KMS-11 (cell line): ENCODE results near the gene GNS.

Experiments used
- H2AFZ ChIP-seq: fragments of 200-600 bp; sonication (generic); 2 replicates; pipeline ENCODE4 v1.6.1; 2016; ENCODE audit warnings: antibody characterized with exemption, mixed run types, low read depth
- H3K27ac ChIP-seq: fragments of 200-600 bp; sonication (generic); 2 replicates; pipeline ENCODE4 v1.6.1; 2016; ENCODE audit warnings: mild to moderate bottlenecking, mixed run types
- H3K27me3 ChIP-seq: fragments of 200-600 bp; sonication (generic); 2 replicates; pipeline ENCODE4 v1.6.1; 2017; ENCODE audit warnings: mild to moderate bottlenecking, low read depth, mixed run types, moderate library complexity; ENCODE audit not compliant: insufficient read depth
- H3K36me3 ChIP-seq: fragments of 200-600 bp; sonication (generic); 2 replicates; pipeline ENCODE4 v1.6.1; 2017; ENCODE audit warnings: mild to moderate bottlenecking, mixed run types; ENCODE audit not compliant: insufficient read depth
- H3K4me1 ChIP-seq: fragments of 200-600 bp; sonication (generic); 2 replicates; pipeline ENCODE4 v1.6.1; 2016; ENCODE audit warnings: mild to moderate bottlenecking, low read depth, mixed run types; ENCODE audit not compliant: poor library complexity, severe bottlenecking
- H3K4me2 ChIP-seq: fragments of 200-600 bp; sonication (generic); 2 replicates; pipeline ENCODE4 v1.7.0; 2016; ENCODE audit warnings: mild to moderate bottlenecking, mixed run types
- H3K4me3 ChIP-seq: fragments of 200-600 bp; sonication (generic); IDR thresholded peaks from 2 replicates; pipeline ENCODE4 v1.6.1; 2017; ENCODE audit warnings: low read depth, low read length, mixed read lengths; ENCODE audit not compliant: insufficient read depth
- H3K79me2 ChIP-seq: fragments of 200-600 bp; sonication (generic); 2 replicates; pipeline ENCODE4 v1.6.1; 2016; ENCODE audit warnings: low read depth, mixed run types; ENCODE audit not compliant: insufficient read depth
- H3K9ac ChIP-seq: fragments of 200-600 bp; sonication (generic); 2 replicates; pipeline ENCODE4 v1.6.1; 2016; ENCODE audit warnings: mild to moderate bottlenecking, mixed run types
- H4K20me1 ChIP-seq: fragments of 200-600 bp; sonication (generic); 2 replicates; pipeline ENCODE4 v1.6.1; 2016; ENCODE audit warnings: mild to moderate bottlenecking, mixed run types; ENCODE audit not compliant: insufficient read depth
- TF ChIP-seq, protein P1 (sequence below): fragments of 200-600 bp; sonication (generic); conservative IDR thresholded peaks from 2 replicates; pipeline ENCODE4 v1.6.1; 2017; ENCODE audit warnings: low read depth, mild to moderate bottlenecking, antibody characterized with exemption, low read length, moderate library complexity, mixed read lengths

GNS gene

DNA sequence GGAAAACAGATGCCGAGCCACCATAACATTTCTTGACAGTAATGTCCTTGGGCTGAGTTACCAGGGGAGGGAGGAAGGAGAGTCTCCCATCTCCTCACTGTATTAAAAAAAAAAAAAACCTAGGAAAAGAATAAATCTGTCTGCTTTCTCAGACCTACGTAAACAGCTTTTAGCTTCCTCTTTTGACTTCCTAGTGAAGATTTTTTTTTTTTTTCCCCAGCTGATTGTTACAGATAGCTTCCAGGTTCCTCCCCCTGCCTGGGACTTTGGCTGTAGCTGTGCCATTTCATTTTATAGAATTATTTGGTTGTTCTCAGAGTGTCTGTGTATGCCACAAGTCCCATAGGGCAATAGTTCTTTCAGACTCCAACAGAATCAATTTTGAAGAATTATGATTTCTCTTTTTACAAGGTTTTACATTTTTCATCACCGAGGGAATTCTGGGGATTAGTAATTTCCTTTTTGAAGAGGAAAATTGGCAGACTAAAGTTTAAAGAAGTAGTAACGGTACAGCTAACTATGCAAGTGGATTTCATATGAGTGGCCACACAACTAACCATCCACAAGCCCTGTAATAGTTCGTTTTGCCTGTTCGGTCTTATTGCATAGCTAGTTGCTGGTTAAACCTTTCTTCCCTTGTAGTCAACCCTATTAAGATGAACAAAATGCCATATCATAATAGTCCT is 23.1 kb upstream of the GNS start:
- H3K4me3 ChIP-seq, result no peak overlapping the region
- peak overlapping the region; percentile 32; the same call in 1 of the 2 replicates for H3K4me2 ChIP-seq
- H3K27me3 ChIP-seq, result peaks cover 9% of the 10 kb centered on the region; the same call in 1 of the 2 replicates
- H3K79me2 ChIP-seq, result no peaks in the 10 kb centered on the region; the same call in 1 of the 2 replicates
- no peaks in the 10 kb centered on the region for H3K36me3 ChIP-seq
- H4K20me1 ChIP-seq, result no peaks in the 10 kb centered on the region
- no peak overlapping the region for H3K27ac ChIP-seq
- no peak overlapping the region for H2AFZ ChIP-seq
- H3K4me1 ChIP-seq, result peaks cover 7% of the 10 kb centered on the region
- no peak overlapping the region for H3K9ac ChIP-seq
- TF ChIP-seq, protein P1, sequence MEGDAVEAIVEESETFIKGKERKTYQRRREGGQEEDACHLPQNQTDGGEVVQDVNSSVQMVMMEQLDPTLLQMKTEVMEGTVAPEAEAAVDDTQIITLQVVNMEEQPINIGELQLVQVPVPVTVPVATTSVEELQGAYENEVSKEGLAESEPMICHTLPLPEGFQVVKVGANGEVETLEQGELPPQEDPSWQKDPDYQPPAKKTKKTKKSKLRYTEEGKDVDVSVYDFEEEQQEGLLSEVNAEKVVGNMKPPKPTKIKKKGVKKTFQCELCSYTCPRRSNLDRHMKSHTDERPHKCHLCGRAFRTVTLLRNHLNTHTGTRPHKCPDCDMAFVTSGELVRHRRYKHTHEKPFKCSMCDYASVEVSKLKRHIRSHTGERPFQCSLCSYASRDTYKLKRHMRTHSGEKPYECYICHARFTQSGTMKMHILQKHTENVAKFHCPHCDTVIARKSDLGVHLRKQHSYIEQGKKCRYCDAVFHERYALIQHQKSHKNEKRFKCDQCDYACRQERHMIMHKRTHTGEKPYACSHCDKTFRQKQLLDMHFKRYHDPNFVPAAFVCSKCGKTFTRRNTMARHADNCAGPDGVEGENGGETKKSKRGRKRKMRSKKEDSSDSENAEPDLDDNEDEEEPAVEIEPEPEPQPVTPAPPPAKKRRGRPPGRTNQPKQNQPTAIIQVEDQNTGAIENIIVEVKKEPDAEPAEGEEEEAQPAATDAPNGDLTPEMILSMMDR, result no peak

DNA sequence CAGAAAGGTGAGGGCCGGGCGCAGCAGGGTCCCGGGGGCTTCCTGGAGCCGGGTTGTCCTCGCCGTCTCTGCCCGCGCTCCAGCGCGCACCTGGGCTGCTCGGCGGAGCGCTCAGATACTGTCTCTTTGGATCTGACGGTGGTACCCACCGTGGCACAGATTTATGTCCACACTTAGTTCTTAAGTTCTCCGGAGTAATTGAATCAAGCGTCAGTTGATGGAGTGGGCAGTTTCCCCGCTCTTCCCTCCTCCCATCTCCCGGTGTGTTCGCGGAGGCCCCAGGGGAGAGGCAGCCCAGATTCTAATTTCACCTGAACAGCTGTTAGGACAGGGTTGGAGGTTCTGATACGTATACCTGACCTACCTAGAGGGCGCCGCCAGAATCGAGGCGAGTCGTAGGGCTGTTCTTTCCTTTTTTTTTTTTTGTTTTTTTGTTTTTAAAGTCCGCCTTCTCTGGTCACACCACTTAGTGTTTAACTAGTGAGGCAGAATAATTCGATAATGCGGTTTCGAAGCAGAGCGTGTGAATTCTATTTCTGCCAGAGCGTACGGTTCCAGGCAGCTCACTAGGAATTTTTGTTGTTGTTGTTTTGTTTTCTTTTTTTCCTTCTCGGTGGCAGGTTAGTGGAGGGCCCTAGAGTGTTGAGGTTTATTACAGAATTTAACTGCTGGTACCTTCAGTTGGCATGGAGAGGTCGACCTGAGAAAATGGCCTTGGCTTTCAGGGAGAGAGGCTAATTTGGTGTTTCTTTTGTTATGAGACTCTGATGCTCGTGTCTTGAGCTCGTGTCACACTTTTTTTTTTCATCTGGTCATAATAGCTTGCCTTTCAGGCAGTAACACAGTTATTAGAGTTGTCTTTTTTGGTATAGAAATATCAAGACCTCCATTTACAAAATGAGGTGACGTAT is 22.3 kb upstream of the GNS start:
- H3K4me1 ChIP-seq, result peaks cover 7% of the 10 kb centered on the region
- peak overlapping the region; percentile 85 for H2AFZ ChIP-seq
- H3K4me2 ChIP-seq, result peak overlapping the region; percentile 32
- H3K9ac ChIP-seq, result peak overlapping the region; percentile 59; the same call in 1 of the 2 replicates
- no peak overlapping the region for H3K4me3 ChIP-seq
- peaks cover 9% of the 10 kb centered on the region; the same call in 1 of the 2 replicates for H3K27me3 ChIP-seq
- TF ChIP-seq, protein P1, result 0 out of 2 replicates have a peak, but pooled peaks have one; percentile 21
- no peaks in the 10 kb centered on the region; the same call in 1 of the 2 replicates for H3K79me2 ChIP-seq
- no peaks in the 10 kb centered on the region for H3K36me3 ChIP-seq
- H4K20me1 ChIP-seq, result no peaks in the 10 kb centered on the region
- no peak overlapping the region for H3K27ac ChIP-seq

DNA sequence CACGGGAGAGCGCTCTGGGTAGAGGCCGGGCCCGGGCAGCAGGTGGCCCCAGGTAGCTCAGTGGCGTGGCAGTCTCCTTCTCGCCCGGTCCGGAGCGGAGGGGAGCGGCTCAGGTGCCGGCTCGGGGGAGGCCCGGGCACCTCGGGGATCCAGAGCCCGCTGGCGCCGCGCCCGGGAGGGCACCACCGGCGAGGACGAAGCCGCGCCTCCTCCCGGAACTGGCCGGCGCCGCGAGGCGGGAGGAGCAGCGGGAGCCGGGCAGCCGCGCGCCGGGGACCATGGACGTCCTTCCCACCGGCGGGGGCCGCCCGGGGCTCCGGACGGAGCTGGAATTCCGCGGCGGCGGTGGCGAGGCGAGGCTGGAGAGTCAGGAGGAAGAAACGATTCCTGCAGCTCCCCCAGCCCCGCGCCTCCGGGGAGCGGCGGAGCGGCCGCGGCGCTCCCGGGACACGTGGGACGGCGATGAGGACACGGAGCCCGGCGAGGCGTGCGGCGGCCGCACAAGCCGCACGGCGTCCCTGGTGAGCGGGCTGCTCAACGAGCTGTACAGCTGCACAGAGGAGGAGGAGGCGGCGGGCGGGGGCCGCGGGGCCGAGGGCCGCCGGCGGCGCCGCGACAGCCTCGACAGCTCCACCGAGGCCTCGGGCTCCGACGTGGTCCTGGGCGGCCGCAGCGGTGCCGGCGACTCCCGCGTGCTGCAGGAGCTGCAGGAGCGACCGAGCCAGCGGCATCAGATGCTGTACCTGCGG is 21.5 kb upstream of the GNS start:
- Histone ChIP-seq H3K4me2 (peak overlapping the region; percentile 32), H3K4me3 (no peak overlapping the region), H3K79me2 (no peaks in the 10 kb centered on the region; the same call in 1 of the 2 replicates), H2AFZ (peak overlapping the region; percentile 85), H3K4me1 (peaks cover 7% of the 10 kb centered on the region), H3K36me3 (no peaks in the 10 kb centered on the region), H3K27me3 (peaks cover 9% of the 10 kb centered on the region; the same call in 1 of the 2 replicates), H4K20me1 (no peaks in the 10 kb centered on the region), H3K9ac (peak overlapping the region; percentile 59), H3K27ac (no peak overlapping the region)
- TF ChIP-seq, protein P1, result no peak

DNA sequence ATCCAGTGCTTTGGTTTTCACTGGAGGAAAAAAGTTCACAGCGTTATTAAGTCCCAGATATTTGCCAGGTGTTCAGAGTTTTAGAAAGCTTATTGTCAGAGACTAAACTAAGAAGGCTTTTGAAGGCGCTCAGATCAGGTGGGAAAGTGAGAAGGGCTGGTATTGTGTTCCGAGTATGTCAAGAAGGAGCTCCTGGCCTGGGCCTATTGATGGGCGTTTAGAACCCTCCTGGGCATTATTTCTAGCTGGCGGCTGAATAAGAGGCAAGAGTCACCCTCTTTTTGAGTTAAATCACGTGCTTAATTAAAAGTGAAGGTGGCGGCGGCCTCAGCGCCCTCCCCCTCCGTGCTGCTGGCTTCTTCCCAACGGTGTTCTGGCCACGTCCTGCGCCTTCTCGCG is 20.9 kb upstream of the GNS start:
- H3K79me2 ChIP-seq, result no peaks in the 10 kb centered on the region; the same call in 1 of the 2 replicates
- peaks cover 7% of the 10 kb centered on the region for H3K4me1 ChIP-seq
- no peak overlapping the region for H3K4me3 ChIP-seq
- TF ChIP-seq, protein P1, result no peak
- H3K27me3 ChIP-seq, result peaks cover 9% of the 10 kb centered on the region; the same call in 1 of the 2 replicates
- H3K27ac ChIP-seq, result no peak overlapping the region
- H2AFZ ChIP-seq, result peak overlapping the region; percentile 85
- peak overlapping the region; percentile 59; the same call in 1 of the 2 replicates for H3K9ac ChIP-seq
- no peaks in the 10 kb centered on the region for H3K36me3 ChIP-seq
- peak overlapping the region; percentile 32 for H3K4me2 ChIP-seq
- H4K20me1 ChIP-seq, result no peaks in the 10 kb centered on the region
